GM23338 (cell line): ENCODE measurements around the gene IL17A. TPM values are rescaled to one million over a fixed set of nuclear protein-coding genes. Genes with fewer than 3 reads are reported as not detected.

Experiments
- ATAC-seq: fragments of 200-7000 bp; cut with Tn5 transposase; 3 replicates; pipeline ENCODE4 v1.9.1; 2020
- DNase-seq: peaks from one replicate; pipeline ENCODE4 v3.0.0-alpha.2; 2015; ENCODE audit warnings: low spot score
- H2AFZ ChIP-seq: fragments of 200-600 bp; sonication (generic); 2 replicates; pipeline ENCODE4 v1.8.0; 2016; ENCODE audit warnings: antibody characterized with exemption, mild to moderate bottlenecking, moderate library complexity
- H3F3A ChIP-seq: fragments of 200-600 bp; sonication (generic); replicated peaks from 2 replicates; pipeline ENCODE4 v1.8.0; 2017; ENCODE audit warnings: antibody characterized with exemption, mixed run types, low read depth
- H3K27ac ChIP-seq: fragments of 200-600 bp; sonication (generic); 2 replicates; pipeline ENCODE4 v1.6.1; 2016; ENCODE audit warnings: low read depth
- H3K27me3 ChIP-seq: fragments of 200-600 bp; sonication (generic); 2 replicates; pipeline ENCODE4 v1.8.0; 2016; ENCODE audit warnings: mild to moderate bottlenecking, mixed run types, moderate library complexity; ENCODE audit not compliant: insufficient read depth
- H3K36me3 ChIP-seq: fragments of 200-600 bp; sonication (generic); 2 replicates; pipeline ENCODE4 v1.8.0; 2016; ENCODE audit warnings: mild to moderate bottlenecking; ENCODE audit not compliant: insufficient read depth
- H3K4me1 ChIP-seq: fragments of 200-600 bp; sonication (generic); 2 replicates; pipeline ENCODE4 v1.8.0; 2016; ENCODE audit warnings: mild to moderate bottlenecking, moderate library complexity; ENCODE audit not compliant: insufficient read depth
- H3K4me2 ChIP-seq: fragments of 200-600 bp; sonication (generic); 2 replicates; pipeline ENCODE4 v1.7.1; 2017; ENCODE audit warnings: mixed run types
- H3K4me3 ChIP-seq: fragments of 200-600 bp; sonication (generic); 2 replicates; pipeline ENCODE4 v1.6.1; 2016; ENCODE audit warnings: mixed run types
- H3K79me2 ChIP-seq: fragments of 200-600 bp; sonication (generic); replicated peaks from 2 replicates; pipeline ENCODE4 v1.8.0; 2017; ENCODE audit warnings: mild to moderate bottlenecking; ENCODE audit not compliant: insufficient read depth
- H3K9me2 ChIP-seq: fragments of 200-600 bp; sonication (generic); 2 replicates; pipeline ENCODE4 v1.8.0; 2017; ENCODE audit not compliant: insufficient read depth
- H4K20me1 ChIP-seq: fragments of 200-600 bp; sonication (generic); replicated peaks from 2 replicates; pipeline ENCODE4 v1.8.0; 2017; ENCODE audit warnings: mild to moderate bottlenecking; ENCODE audit not compliant: insufficient read depth
- H3K27ac Mint-ChIP-seq: 2 replicates; pipeline ENCODE4 v1.8.0; 2020; ENCODE audit warnings: inconsistent platforms, mild to moderate bottlenecking, moderate library complexity, mixed read lengths
- H3K27me3 Mint-ChIP-seq: 3 replicates; pipeline ENCODE4 v1.8.0; 2022; ENCODE audit warnings: low read depth, mild to moderate bottlenecking, moderate library complexity, mixed read lengths, inconsistent platforms; ENCODE audit not compliant: insufficient read depth, poor library complexity
- H3K36me3 Mint-ChIP-seq: 3 replicates; pipeline ENCODE4 v1.8.0; 2021; ENCODE audit warnings: low read depth, mild to moderate bottlenecking, inconsistent platforms, moderate library complexity, mixed read lengths
- H3K4me1 Mint-ChIP-seq: 3 replicates; pipeline ENCODE4 v1.8.0; 2020; ENCODE audit warnings: mild to moderate bottlenecking, inconsistent platforms, mixed read lengths
- H3K4me3 Mint-ChIP-seq: 3 replicates; pipeline ENCODE4 v1.8.0; 2021; ENCODE audit warnings: moderate library complexity, mild to moderate bottlenecking, inconsistent platforms, mixed read lengths
- H3K9me3 Mint-ChIP-seq: 3 replicates; pipeline ENCODE4 v1.8.0; 2020; ENCODE audit warnings: moderate library complexity, mild to moderate bottlenecking, inconsistent platforms, mixed read lengths
- CREB1 ChIP-seq: fragments of 250-450 bp; sonication (Bioruptor Pico); IDR thresholded peaks from 2 replicates; pipeline ENCODE4 v1.5.0; 2020; ENCODE audit warnings: low read depth, mild to moderate bottlenecking, moderate library complexity
- CTCF ChIP-seq, 2 experiments: fragments of 200-600 bp in 1 of 2; sonication (generic) in 1 of 2; conservative IDR thresholded peaks; 2 replicates each; pipeline versions ENCODE4 v1.5.1 to v1.6.1; 2016 to 2017; ENCODE audit warnings: antibody characterized with exemption in 2 of 2, low read depth in 2 of 2, mild to moderate bottlenecking in 2 of 2, moderate library complexity in 1 of 2
- ETS1 ChIP-seq: IDR thresholded peaks from 2 replicates; pipeline ENCODE4 v1.6.1; 2016; ENCODE audit warnings: antibody characterized with exemption
- EZH2phosphoT487 ChIP-seq: fragments of 200-600 bp; sonication (generic); IDR thresholded peaks from one replicate; pipeline ENCODE4 v1.8.1; 2018; ENCODE audit warnings: antibody characterized with exemption; ENCODE audit not compliant: unreplicated experiment
- JUNB ChIP-seq: IDR thresholded peaks from one replicate; pipeline ENCODE4 v1.6.1; 2016; ENCODE audit warnings: antibody characterized with exemption; ENCODE audit not compliant: unreplicated experiment
- NANOG ChIP-seq: IDR thresholded peaks from 2 replicates; pipeline ENCODE4 v1.6.1; 2016; ENCODE audit warnings: antibody characterized with exemption, borderline replicate concordance
- STAT1 ChIP-seq: IDR thresholded peaks from one replicate; pipeline ENCODE4 v1.6.1; 2016; ENCODE audit warnings: antibody characterized with exemption; ENCODE audit not compliant: unreplicated experiment
- ZNF114 ChIP-seq: fragments of 250-450 bp; sonication (Bioruptor Pico); IDR thresholded peaks from 2 replicates; pipeline ENCODE4 v1.5.0; 2020; ENCODE audit warnings: mild to moderate bottlenecking, moderate library complexity
- polyA plus RNA-seq: library from polyadenylated mRNA; unstranded; fragments of >200 nt; fragmentation: Nextera tagmentation; extraction: Ambion mirVana; gene quantifications from 2 replicates; pipeline ENCODE4 v1.2.1, GENCODE V29; 2016
- total RNA-seq: library from RNA; depleted of rRNA; stranded (reverse); fragments of >200 nt; shearing (Covaris generic); gene quantifications from 2 replicates; pipeline ENCODE4 v1.2.3, GENCODE V29; 2014
- TF ChIP-seq, protein P1 (sequence below): IDR thresholded peaks from one replicate; pipeline ENCODE4 v1.6.1; 2018; ENCODE audit warnings: antibody characterized with exemption; ENCODE audit not compliant: unreplicated experiment
- TF ChIP-seq, protein P2 (sequence below): fragments of 250-450 bp; sonication (Bioruptor Pico); IDR thresholded peaks from 2 replicates; pipeline ENCODE4 v1.5.0; 2020; ENCODE audit warnings: mild to moderate bottlenecking, moderate library complexity

IL17A gene
- total and polyA plus RNA-seq, 2 experiments from 2014 or later, result not detected

- H3K4me3 Mint-ChIP-seq, result no peak overlapping the region
- Histone ChIP-seq H3K9me2 (no peaks in the 10 kb centered on the region; the same call in 1 of the 2 replicates), H3F3A (no peaks in the 10 kb centered on the region), H3K27me3 (no peaks in the 10 kb centered on the region), H3K36me3 (no peaks in the 10 kb centered on the region), H3K4me3 (no peak overlapping the region), H3K4me2 (no peak overlapping the region), H3K4me1 (peaks cover 9% of the 10 kb centered on the region), H3K79me2 (no peaks in the 10 kb centered on the region), H4K20me1 (no peaks in the 10 kb centered on the region), H3K27ac (no peak overlapping the region), H2AFZ (no peak overlapping the region)
- no peaks in the 10 kb centered on the region for H3K36me3 Mint-ChIP-seq
- no peak for DNase-seq
- no peak overlapping the region for H3K27ac Mint-ChIP-seq
- ATAC-seq, result no peak
- no peak for TF ChIP-seq STAT1
- peaks cover 4% of the 10 kb centered on the region for H3K27me3 Mint-ChIP-seq
- peaks cover 12% of the 10 kb centered on the region for H3K4me1 Mint-ChIP-seq
- H3K9me3 Mint-ChIP-seq, result no peaks in the 10 kb centered on the region
Measured at GRCh38 chr6:52141596-52141995, 44.6 kb upstream of the IL17A start.

GRCh38 chr6:52142556-52142955 lies 43.6 kb upstream of the IL17A start:
- H3K4me3 Mint-ChIP-seq, result no peak overlapping the region
- DNase-seq (no peak), ATAC-seq (no peak)
- Histone ChIP-seq H4K20me1 (no peaks in the 10 kb centered on the region), H3K36me3 (no peaks in the 10 kb centered on the region), H3K79me2 (no peaks in the 10 kb centered on the region), H3K4me2 (no peak overlapping the region), H3K4me1 (no peaks in the 10 kb centered on the region; the same call in 1 of the 2 replicates), H3K4me3 (no peak overlapping the region), H3K27ac (no peak overlapping the region), H3K9me2 (no peaks in the 10 kb centered on the region; the same call in 1 of the 2 replicates), H2AFZ (no peak overlapping the region), H3F3A (no peaks in the 10 kb centered on the region), H3K27me3 (no peaks in the 10 kb centered on the region)
- H3K9me3 Mint-ChIP-seq, result no peaks in the 10 kb centered on the region
- peaks cover 2% of the 10 kb centered on the region for H3K27me3 Mint-ChIP-seq
- no peaks in the 10 kb centered on the region for H3K36me3 Mint-ChIP-seq
- no peak overlapping the region for H3K27ac Mint-ChIP-seq
- peaks cover 5% of the 10 kb centered on the region for H3K4me1 Mint-ChIP-seq
- TF ChIP-seq, protein P1, sequence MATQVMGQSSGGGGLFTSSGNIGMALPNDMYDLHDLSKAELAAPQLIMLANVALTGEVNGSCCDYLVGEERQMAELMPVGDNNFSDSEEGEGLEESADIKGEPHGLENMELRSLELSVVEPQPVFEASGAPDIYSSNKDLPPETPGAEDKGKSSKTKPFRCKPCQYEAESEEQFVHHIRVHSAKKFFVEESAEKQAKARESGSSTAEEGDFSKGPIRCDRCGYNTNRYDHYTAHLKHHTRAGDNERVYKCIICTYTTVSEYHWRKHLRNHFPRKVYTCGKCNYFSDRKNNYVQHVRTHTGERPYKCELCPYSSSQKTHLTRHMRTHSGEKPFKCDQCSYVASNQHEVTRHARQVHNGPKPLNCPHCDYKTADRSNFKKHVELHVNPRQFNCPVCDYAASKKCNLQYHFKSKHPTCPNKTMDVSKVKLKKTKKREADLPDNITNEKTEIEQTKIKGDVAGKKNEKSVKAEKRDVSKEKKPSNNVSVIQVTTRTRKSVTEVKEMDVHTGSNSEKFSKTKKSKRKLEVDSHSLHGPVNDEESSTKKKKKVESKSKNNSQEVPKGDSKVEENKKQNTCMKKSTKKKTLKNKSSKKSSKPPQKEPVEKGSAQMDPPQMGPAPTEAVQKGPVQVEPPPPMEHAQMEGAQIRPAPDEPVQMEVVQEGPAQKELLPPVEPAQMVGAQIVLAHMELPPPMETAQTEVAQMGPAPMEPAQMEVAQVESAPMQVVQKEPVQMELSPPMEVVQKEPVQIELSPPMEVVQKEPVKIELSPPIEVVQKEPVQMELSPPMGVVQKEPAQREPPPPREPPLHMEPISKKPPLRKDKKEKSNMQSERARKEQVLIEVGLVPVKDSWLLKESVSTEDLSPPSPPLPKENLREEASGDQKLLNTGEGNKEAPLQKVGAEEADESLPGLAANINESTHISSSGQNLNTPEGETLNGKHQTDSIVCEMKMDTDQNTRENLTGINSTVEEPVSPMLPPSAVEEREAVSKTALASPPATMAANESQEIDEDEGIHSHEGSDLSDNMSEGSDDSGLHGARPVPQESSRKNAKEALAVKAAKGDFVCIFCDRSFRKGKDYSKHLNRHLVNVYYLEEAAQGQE, result no peak
- TF ChIP-seq JUNB, result no peak
- TF ChIP-seq STAT1, result no peak
- no peak for TF ChIP-seq EZH2phosphoT487
- TF ChIP-seq ZNF114 (CRISPR knock-in tag), result no peak
- no peak for TF ChIP-seq NANOG
- TF ChIP-seq ETS1, result no peak
- TF ChIP-seq, protein P2, sequence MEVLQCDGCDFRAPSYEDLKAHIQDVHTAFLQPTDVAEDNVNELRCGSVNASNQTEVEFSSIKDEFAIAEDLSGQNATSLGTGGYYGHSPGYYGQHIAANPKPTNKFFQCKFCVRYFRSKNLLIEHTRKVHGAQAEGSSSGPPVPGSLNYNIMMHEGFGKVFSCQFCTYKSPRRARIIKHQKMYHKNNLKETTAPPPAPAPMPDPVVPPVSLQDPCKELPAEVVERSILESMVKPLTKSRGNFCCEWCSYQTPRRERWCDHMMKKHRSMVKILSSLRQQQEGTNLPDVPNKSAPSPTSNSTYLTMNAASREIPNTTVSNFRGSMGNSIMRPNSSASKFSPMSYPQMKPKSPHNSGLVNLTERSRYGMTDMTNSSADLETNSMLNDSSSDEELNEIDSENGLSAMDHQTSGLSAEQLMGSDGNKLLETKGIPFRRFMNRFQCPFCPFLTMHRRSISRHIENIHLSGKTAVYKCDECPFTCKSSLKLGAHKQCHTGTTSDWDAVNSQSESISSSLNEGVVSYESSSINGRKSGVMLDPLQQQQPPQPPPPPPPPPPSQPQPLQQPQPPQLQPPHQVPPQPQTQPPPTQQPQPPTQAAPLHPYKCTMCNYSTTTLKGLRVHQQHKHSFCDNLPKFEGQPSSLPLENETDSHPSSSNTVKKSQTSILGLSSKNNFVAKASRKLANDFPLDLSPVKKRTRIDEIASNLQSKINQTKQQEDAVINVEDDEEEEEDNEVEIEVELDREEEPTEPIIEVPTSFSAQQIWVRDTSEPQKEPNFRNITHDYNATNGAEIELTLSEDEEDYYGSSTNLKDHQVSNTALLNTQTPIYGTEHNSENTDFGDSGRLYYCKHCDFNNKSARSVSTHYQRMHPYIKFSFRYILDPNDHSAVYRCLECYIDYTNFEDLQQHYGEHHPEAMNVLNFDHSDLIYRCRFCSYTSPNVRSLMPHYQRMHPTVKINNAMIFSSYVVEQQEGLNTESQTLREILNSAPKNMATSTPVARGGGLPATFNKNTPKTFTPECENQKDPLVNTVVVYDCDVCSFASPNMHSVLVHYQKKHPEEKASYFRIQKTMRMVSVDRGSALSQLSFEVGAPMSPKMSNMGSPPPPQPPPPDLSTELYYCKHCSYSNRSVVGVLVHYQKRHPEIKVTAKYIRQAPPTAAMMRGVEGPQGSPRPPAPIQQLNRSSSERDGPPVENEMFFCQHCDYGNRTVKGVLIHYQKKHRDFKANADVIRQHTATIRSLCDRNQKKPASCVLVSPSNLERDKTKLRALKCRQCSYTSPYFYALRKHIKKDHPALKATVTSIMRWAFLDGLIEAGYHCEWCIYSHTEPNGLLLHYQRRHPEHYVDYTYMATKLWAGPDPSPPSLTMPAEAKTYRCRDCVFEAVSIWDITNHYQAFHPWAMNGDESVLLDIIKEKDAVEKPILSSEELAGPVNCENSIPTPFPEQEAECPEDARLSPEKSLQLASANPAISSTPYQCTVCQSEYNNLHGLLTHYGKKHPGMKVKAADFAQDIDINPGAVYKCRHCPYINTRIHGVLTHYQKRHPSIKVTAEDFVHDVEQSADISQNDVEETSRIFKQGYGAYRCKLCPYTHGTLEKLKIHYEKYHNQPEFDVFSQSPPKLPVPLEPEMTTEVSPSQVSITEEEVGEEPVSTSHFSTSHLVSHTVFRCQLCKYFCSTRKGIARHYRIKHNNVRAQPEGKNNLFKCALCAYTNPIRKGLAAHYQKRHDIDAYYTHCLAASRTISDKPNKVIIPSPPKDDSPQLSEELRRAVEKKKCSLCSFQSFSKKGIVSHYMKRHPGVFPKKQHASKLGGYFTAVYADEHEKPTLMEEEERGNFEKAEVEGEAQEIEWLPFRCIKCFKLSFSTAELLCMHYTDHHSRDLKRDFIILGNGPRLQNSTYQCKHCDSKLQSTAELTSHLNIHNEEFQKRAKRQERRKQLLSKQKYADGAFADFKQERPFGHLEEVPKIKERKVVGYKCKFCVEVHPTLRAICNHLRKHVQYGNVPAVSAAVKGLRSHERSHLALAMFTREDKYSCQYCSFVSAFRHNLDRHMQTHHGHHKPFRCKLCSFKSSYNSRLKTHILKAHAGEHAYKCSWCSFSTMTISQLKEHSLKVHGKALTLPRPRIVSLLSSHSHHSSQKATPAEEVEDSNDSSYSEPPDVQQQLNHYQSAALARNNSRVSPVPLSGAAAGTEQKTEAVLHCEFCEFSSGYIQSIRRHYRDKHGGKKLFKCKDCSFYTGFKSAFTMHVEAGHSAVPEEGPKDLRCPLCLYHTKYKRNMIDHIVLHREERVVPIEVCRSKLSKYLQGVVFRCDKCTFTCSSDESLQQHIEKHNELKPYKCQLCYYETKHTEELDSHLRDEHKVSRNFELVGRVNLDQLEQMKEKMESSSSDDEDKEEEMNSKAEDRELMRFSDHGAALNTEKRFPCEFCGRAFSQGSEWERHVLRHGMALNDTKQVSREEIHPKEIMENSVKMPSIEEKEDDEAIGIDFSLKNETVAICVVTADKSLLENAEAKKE (CRISPR knock-in tag), result no peak
- TF ChIP-seq CREB1 (CRISPR knock-in tag), result no peak
- no peak for TF ChIP-seq CTCF (conservative IDR thresholded peaks at IDR 0.05; ENCODE audit: low read depth in 2 of 2)
